Liver (tissue), 3 donors: Measurements from ENCODE around the gene MCFD2.

Source experiments
- FOXA1 ChIP-seq: IDR thresholded peaks from 2 replicates; pipeline ENCODE4 v1.6.1; 2016; ENCODE audit warnings: antibody characterized with exemption
- JUND ChIP-seq, 2 donors: IDR thresholded peaks; 2 replicates each; pipeline ENCODE4 v1.6.1; 2016; ENCODE audit warnings: antibody characterized with exemption in 2 of 2
- TAF1 ChIP-seq: conservative IDR thresholded peaks from 2 replicates; pipeline ENCODE4 v1.6.1; 2016; ENCODE audit warnings: antibody characterized with exemption, mild to moderate bottlenecking
- TF ChIP-seq, protein P1 (sequence below): IDR thresholded peaks from 2 replicates; pipeline ENCODE4 v1.6.1; 2016; ENCODE audit warnings: antibody characterized with exemption
- TF ChIP-seq, protein P2 (sequence below): fragments of 150-350 bp; IDR thresholded peaks from 2 replicates; pipeline ENCODE4 v1.5.1; 2017; ENCODE audit warnings: improper control_type of control experiment, low read depth, low read length; ENCODE audit not compliant: missing input control
- TF ChIP-seq, protein P3 (sequence below): IDR thresholded peaks from 2 replicates; pipeline ENCODE4 v1.6.1; 2016; ENCODE audit warnings: antibody characterized with exemption, mild to moderate bottlenecking
- donor health status: healthy.
- donor health status: healthy.

DNA sequence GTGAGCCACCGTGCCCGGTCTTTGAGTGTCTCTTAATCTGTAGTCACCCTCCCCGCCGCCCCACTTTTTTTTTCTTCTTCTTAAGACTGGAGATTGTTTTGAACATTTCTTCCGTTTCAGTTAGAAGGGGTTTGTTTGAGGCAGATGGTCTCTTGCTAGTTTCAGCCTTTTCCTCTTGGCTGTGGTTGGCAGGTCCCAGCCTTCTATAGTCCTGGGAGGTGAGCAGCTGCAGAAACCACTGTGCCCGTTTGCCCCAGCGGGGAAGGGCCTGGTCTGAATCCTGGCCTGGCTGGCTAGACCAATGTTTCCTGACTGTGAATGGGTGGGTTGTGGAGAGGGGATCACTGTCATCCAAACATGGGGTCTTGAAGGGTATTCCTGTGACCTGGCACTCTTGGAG lies 30.1 kb upstream of the MCFD2 start:
- TF ChIP-seq FOXA1 (no peak), TAF1 (no peak), JUND (IDR thresholded peaks at IDR 0.05) (no peak)
- TF ChIP-seq, protein P1, sequence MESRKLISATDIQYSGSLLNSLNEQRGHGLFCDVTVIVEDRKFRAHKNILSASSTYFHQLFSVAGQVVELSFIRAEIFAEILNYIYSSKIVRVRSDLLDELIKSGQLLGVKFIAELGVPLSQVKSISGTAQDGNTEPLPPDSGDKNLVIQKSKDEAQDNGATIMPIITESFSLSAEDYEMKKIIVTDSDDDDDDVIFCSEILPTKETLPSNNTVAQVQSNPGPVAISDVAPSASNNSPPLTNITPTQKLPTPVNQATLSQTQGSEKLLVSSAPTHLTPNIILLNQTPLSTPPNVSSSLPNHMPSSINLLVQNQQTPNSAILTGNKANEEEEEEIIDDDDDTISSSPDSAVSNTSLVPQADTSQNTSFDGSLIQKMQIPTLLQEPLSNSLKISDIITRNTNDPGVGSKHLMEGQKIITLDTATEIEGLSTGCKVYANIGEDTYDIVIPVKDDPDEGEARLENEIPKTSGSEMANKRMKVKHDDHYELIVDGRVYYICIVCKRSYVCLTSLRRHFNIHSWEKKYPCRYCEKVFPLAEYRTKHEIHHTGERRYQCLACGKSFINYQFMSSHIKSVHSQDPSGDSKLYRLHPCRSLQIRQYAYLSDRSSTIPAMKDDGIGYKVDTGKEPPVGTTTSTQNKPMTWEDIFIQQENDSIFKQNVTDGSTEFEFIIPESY = no peak
- TF ChIP-seq, protein P2, sequence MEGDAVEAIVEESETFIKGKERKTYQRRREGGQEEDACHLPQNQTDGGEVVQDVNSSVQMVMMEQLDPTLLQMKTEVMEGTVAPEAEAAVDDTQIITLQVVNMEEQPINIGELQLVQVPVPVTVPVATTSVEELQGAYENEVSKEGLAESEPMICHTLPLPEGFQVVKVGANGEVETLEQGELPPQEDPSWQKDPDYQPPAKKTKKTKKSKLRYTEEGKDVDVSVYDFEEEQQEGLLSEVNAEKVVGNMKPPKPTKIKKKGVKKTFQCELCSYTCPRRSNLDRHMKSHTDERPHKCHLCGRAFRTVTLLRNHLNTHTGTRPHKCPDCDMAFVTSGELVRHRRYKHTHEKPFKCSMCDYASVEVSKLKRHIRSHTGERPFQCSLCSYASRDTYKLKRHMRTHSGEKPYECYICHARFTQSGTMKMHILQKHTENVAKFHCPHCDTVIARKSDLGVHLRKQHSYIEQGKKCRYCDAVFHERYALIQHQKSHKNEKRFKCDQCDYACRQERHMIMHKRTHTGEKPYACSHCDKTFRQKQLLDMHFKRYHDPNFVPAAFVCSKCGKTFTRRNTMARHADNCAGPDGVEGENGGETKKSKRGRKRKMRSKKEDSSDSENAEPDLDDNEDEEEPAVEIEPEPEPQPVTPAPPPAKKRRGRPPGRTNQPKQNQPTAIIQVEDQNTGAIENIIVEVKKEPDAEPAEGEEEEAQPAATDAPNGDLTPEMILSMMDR = no peak
- TF ChIP-seq, protein P3, sequence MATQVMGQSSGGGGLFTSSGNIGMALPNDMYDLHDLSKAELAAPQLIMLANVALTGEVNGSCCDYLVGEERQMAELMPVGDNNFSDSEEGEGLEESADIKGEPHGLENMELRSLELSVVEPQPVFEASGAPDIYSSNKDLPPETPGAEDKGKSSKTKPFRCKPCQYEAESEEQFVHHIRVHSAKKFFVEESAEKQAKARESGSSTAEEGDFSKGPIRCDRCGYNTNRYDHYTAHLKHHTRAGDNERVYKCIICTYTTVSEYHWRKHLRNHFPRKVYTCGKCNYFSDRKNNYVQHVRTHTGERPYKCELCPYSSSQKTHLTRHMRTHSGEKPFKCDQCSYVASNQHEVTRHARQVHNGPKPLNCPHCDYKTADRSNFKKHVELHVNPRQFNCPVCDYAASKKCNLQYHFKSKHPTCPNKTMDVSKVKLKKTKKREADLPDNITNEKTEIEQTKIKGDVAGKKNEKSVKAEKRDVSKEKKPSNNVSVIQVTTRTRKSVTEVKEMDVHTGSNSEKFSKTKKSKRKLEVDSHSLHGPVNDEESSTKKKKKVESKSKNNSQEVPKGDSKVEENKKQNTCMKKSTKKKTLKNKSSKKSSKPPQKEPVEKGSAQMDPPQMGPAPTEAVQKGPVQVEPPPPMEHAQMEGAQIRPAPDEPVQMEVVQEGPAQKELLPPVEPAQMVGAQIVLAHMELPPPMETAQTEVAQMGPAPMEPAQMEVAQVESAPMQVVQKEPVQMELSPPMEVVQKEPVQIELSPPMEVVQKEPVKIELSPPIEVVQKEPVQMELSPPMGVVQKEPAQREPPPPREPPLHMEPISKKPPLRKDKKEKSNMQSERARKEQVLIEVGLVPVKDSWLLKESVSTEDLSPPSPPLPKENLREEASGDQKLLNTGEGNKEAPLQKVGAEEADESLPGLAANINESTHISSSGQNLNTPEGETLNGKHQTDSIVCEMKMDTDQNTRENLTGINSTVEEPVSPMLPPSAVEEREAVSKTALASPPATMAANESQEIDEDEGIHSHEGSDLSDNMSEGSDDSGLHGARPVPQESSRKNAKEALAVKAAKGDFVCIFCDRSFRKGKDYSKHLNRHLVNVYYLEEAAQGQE = no peak
